Measurements from ENCODE around the gene BCR.

GRCh38 chr22:23293720-23294119 lies 113.4 kb downstream of the BCR start:
- no peak for TF ChIP-seq CTCF (conservative IDR thresholded peaks at IDR 0.05; ENCODE audit: low read length)
- no peak for TF ChIP-seq EZH2phosphoT487 (IDR thresholded peaks at IDR 0.05; ENCODE audit: borderline replicate concordance, low read depth, low read length)
